ENCODE measurements around the gene ACTL8.
"Not testable (repeated sequence)": the region's sequence is repeated elsewhere in the genome, so short reads cannot be mapped to it uniquely, and the experiment has no call there.

ACTL8 gene

DNA sequence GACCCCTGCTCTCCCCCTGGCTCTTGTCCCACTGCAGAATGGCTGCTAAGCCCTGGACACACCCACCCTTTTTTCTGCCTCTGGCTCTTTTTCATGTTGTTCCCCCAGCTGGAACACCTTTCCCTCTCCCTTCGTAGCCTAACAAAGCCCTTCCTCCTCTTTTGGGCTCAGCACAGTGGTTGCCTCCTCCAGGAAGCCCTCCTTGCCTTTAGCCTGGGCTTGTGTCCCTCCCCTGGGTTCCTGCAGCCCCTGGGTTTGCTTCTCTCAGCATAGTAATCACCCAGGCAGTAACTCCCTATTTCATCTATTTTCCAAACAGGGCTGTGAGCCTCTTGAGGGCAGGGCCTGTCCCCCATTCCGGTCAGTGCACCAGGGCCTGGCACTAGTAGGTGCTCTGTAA lies 19.8 kb upstream of the ACTL8 start:
- no peak for DNase-seq (ENCODE audit: low read depth, low spot score)

DNA sequence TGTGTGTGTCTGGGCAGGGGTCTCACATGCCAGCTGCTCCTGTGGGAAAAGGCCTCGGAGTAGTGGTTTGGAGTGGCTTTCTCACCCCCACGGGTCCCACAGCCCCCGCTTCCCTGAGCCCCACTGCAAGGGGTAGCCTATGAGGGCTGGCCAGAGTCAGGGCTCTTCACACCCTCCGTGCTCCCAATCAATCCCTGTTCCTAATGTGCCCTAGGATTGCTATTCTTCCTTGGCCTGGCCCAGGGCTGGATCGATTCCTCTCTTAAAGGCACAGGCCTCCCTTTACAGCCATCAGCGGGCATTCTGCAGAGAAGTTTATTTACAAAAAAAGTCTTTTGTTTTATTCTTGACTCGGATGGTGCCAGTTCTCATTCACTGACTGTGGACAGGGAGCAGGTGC lies 19.3 kb upstream of the ACTL8 start:
- DNase-seq (ENCODE audit: low read depth, low spot score) = no peak

DNA sequence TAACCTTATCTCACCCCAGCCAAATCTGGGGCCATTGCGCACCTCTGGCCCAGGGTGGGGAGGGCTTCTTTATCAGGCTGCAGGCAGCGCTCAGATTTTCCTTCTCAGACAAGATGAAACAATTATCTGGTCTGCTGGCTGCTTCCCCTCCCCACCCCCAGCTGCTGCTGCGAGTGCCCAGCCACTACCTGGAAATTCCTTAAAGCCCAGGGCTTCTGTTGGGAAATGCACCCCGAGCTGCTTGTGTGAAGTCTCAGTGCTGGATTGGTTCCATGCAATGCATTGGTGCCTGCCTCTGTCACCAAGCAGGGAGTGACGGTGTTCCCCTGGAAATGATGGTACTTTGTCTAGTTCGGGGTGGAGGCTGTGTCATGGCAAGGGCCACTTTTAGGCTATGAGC lies 18.5 kb upstream of the ACTL8 start:
- no peak for DNase-seq (ENCODE audit: low read depth, low spot score)

DNA sequence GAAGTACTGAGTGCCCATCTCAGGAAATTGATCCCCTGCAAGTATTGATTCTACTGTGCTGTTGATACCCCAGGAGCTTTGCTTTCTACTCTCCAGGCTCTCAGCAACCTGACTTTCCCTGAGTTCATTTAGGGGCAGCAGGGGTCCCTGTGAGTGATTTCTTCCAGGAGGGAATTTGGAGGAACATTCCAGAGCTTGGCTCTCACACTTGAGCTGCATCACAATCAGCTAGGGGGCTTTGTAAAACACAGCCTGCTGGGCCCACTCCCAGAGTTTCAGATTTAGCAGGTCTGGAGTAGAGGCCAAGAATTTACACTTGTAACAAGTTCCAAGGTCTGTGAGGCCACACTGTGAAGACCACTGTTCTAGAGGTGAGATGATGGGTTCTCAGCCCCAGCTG lies 16.1 kb upstream of the ACTL8 start:
- DNase-seq (ENCODE audit: low read depth, low spot score) = no peak

DNA sequence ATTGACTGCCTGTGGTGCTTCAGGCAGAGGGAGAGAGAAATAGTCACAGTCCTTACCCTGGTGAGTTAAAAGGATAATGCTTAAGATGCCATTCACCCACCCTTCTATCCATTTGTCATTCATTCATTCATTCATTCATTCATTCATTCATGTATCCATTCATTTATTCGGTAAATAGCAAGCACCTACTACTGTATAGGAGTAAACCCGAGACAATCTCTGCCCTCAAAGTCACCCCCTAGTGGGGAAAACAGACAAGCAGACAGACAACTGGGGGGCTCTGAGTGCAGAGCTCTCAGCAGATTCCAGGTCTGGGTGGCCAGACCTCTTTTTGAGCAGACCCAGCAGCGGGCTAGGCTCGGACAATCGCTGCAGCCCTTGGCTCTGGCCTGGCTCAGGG lies 14.1 kb upstream of the ACTL8 start:
- no peak for DNase-seq (ENCODE audit: low read depth, low spot score)

DNA sequence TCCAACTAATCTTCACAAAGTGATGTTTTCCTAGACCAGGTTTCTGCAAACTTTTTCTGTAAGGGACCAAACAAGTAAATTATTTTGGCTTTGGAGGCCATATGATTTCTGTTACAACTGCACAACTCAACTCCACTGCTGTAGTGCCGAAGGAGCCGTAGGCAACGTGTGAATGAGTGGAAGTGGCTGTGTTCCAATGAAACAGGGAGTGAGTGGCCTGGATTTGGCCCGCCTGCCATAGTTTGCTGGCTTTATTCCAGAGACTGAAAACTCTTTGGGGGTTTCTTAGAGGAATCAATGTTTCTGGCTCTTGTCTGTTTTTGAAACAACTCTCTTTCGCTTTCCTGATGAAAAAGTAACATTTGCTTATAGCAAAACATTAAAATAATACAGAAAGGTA lies 12.6 kb upstream of the ACTL8 start:
- DNase-seq (ENCODE audit: low read depth, low spot score) = no peak

DNA sequence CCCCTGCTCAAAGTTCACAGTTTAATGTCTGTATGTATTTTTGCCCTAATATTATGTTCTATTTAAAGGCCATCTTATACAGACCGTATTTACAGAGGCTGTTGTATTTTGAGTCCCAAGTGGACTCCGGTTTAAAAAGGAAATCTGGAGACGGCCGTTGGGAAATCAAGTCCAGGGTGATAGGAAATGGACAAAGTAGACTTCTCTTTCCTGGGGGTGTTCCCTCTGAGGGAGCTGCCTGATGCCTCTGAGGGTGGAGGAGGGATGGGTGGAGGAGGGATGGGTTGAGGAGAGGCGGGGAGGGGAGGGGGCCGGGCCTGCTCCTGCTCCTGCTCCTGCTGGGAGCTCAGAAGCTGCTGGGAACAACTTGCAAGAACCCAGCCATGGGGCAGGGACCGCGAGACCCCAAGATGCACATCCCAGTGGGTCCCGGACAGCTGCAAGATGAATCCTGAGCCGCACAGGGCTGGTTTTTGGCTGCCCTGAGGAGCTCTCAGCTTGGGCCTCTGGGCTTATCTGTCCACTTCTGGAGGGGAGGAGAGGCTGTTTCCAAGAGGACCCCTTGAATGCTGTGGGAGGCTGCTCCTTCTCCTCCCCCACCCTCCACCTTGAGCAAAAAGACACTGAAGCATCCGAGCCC lies 12.0 kb upstream of the ACTL8 start:
- no peak for DNase-seq (ENCODE audit: low read depth, low spot score)

DNA sequence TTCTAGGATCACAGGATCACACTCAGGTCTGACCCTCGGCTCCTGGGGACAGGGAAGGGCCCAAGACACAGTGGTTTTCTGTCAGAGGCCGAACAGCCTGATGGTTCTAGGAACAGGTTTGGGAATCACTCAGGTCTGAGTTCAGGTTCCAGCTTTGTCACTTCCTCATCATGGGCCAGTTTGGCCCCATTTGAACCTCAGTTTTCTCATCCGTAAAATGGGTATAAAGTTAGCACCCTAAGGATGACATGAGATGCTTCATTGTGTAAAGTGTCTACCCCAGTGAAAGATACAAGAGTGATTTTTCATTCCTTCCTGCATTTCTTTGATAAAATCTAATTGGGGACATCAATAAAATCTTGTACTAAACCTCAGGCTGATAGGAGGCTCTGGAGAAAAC lies 11.2 kb upstream of the ACTL8 start:
- DNase-seq (ENCODE audit: low read depth, low spot score) = no peak

DNA sequence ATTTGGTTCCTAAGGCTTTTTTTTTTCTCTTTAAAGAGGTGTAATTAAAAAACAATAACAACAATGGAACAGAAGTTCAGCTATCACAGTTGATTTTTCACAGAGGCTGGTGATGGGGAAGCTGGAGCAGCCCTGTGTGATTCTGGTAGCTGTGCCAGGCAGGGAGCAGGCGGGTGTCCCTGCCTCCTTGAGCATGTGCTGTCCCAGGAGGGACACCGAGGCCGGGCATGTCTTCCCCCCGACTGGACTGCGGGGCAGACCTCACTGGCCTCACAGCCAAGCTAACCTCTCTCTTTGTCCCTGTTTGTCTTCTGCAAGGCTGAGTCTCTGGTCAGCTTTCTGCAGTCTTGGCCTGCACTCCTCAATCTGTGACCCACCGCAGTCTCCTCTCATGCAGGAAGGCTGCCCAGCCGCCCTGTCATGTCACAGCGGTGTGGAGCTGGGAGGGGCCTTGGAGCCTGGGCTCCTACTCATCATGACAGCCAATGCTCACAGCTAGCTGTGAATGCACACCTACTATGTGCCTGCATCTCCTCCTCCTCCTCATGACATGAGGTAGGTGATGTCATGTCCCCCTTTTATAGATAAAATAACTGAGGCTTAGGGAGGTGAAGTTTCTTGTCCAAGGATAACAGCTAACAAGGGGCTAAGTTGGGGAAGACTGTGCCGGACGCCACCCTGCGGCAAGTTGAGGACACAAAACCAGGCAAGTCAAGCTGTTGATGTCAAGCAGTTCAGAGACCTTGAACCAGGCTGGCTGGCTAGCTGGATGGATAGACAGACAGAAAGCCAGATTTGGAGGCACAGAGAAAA lies 10.3 kb upstream of the ACTL8 start:
- DNase-seq (ENCODE audit: low read depth, low spot score) = no peak

DNA sequence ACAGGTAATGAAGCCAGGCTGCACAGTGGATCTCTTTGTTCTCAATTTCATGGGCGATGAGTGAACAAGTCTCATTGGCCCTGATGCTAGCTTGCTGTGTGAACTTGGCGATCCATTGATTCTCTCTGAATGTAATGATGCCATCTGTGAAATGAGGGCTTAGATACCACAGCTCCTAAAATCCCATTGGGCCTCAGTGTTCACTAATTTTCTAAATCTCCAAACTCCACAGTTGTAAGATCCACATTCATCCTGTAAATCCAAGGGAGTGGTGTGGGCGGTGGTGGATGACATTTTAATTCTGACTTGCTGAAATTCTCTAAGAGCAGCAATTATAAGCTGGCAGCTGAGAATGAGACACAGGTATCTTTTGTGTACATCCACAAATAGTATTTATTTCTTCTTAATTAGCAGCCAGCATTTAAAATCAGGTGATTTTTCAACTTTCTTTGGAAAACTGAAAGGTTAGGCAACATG lies 9.6 kb upstream of the ACTL8 start:
- DNase-seq (ENCODE audit: low read depth, low spot score) = no peak

DNA sequence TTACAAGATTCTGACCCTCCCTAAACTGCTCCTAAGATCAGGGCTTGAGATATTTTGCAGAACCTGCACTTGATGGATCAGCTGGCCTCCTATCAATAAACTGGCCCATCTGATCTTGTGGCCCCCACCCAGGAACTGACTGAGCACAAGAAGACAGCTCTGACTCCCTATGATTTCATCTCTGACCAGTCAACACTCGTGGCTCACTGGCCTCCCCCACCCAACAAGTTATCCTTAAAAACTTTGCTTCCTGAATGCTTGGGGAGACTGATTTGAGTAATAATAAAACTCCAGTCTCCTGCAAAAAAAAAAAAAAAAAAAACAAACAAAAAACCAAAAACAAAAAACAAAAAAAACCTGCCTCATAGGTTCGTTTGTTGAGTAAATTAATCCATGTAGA lies 8.9 kb upstream of the ACTL8 start:
- not testable (repeated sequence) for DNase-seq (ENCODE audit: low read depth, low spot score)

DNA sequence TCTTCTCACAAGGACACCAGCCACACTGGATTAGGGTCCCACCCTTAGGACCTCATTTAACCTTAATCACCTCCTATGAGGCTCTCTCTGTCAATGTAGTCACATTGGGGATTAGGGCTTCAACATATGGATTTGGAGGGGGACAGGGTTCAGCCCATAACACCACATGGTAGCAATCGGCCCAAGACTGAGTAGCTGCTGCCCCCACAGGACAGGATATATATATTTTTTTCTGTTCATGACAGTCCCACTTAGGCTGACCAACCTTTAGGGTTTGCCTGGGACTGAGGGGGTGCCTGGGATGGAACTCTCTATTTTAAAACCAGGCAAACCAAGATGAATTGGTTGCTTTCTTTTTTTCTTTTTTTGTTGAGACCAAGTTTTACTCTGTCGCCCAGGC lies 8.2 kb upstream of the ACTL8 start:
- DNase-seq (ENCODE audit: low read depth, low spot score) = no peak

DNA sequence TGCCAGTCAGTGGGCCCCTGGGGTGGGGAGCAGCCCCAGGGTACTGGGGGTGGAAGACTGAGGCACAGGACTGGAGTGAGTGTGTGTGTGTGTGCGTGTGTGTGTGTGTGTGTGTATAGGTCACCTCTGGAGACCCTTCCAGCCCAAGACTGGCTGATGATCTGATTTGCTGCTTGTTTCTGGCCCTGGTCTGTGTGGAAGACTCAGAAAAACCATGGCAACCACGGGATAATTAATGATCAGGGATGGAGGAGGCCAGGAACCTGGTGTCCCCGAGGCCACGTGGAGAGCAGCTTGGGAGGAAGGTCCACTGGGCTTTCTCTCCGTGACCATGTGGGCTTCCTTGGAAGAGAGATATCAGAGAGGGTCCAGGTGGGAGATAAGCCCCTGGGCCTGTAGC lies 4.8 kb upstream of the ACTL8 start:
- no peak for DNase-seq (ENCODE audit: low read depth, low spot score)

DNA sequence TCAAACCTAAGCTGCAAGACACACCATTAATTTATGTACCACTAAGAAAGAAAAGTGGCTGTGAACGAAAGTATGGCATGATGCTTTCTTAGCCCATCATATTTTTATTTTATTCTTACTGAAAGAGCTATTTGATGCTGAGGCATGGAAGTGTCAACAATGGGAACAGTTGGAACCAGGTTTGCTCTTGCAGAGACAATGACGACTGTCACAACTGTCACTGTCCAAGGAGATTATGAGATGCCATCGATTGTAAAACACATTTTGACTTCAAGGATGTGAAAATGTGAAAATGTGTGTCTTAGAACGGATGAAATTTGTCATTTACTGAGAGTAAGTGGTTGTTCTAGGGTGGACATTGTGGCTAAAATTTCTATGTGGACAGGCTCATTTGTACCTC lies 2.8 kb upstream of the ACTL8 start:
- no peak for DNase-seq (ENCODE audit: low read depth, low spot score)

DNA sequence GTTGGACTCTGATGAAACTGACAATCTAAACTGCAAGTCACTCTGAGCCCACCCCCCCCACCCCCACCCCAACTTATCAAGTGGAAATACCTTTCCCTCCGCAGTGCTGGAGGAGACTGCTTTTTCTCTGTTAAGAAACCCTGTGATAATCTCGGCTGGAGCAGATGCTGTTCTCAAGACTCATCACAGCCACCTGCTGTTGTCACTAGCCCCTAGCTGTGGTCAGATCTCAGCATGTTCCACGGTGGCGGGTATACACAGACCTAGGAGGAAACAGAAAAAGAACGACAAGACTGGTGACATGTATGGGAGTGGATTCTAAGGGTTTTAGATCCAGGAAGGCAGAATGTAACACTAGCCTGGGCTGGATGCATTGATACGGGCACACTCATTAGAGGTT lies 2.3 kb downstream of the ACTL8 start:
- DNase-seq (ENCODE audit: low read depth, low spot score) = no peak

DNA sequence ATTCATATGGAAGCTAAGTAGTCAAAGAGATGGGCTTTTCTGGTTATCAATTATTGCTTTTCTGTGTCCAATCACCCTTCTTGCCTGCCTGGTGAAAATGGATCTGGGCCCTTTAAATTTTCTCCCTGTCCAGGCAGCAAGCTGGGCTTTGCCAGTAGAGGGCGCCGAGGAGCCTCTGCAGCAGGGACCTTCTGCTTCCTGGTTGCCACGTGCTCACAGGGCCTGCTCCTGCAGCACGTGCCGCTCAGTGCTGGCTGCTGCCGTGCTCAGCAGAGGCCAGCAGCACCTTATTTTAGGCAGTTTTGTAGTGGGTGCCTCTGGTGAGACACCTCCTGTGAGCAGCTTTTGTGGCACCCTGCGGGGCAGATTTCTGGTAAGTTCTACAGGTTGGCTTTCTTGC lies 4.0 kb downstream of the ACTL8 start:
- no peak for DNase-seq (ENCODE audit: low read depth, low spot score)

DNA sequence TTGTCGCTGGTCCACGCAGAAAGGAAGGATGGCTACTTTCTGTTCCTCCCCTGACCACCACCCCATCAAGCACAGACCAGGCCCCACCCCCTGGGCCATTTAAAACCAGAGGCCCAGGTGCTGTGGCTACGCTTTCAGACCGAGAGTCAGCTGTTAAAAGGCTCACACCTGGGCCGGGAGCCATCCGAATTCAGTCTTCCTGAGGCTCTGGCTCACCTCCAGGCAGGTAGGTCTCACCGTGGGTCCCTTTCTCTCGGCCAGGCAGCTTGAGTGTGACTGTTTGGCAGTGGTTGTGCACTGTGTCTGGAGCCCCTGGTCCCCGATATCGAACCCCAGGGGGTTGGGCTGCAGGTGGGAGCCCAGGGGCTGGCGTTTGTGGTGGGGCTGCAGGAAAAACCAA lies 7.2 kb downstream of the ACTL8 start:
- DNase-seq (ENCODE audit: low read depth, low spot score) = no peak

DNA sequence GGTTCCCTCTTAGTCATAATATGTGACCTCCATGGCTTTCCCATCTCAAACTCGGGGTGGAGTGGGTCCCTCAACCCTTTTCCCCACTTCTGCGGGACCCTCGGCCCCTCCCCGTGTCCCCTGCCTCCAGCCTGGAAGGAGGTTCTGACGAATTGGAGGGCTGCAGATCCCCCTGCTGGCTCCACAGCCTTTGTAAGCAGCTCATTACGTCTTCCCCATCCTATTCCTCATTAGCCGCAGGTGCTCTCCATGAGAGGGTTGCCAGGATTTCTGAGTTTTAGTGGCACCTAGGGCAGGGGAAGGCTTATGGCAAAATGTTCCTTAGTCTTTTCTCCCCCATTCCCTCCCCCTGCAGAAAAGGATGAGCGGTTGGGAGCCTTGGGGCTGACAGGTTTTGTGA lies 8.3 kb downstream of the ACTL8 start:
- no peak for DNase-seq (ENCODE audit: low read depth, low spot score)

DNA sequence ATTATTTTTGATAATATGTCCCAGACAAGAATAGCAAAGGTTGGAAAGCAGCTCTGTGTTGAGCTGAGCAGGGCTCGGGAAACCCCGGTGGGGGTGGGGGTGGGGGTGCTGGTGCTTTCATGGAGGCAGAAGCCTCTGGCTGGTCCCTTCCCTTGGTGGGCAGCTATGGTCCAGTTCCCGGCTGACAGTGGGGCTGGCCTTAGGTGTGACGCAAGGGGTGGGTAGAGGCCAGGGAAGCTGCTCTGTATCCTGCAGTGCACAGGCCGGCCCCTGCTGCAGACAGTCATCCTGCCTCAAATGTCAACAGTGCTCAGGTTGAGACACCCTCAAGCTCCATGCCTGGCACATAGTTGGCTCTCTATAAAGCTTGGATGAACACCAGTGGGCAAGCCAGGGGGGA lies 8.9 kb downstream of the ACTL8 start:
- DNase-seq (ENCODE audit: low read depth, low spot score) = no peak

DNA sequence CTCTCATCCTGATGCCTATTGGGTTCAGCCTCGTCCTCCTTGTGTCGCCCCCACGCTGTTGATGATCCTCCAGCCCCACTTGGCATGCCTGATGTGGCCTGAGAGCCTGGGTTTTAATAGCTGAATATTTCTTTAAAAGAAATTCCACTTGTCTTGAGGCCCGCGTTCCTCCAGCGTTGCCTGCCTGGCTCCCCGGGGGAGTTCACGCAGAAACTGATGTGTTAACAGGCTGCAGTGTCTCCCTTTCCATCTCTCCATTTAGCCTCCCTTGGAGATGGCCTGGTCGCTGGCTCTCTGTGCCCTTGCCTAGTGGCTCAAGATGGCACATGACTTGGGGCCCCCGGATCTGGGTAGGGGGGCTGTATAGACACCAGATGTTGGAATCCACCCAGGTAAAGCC lies 9.5 kb downstream of the ACTL8 start:
- DNase-seq (ENCODE audit: low read depth, low spot score) = no peak

DNA sequence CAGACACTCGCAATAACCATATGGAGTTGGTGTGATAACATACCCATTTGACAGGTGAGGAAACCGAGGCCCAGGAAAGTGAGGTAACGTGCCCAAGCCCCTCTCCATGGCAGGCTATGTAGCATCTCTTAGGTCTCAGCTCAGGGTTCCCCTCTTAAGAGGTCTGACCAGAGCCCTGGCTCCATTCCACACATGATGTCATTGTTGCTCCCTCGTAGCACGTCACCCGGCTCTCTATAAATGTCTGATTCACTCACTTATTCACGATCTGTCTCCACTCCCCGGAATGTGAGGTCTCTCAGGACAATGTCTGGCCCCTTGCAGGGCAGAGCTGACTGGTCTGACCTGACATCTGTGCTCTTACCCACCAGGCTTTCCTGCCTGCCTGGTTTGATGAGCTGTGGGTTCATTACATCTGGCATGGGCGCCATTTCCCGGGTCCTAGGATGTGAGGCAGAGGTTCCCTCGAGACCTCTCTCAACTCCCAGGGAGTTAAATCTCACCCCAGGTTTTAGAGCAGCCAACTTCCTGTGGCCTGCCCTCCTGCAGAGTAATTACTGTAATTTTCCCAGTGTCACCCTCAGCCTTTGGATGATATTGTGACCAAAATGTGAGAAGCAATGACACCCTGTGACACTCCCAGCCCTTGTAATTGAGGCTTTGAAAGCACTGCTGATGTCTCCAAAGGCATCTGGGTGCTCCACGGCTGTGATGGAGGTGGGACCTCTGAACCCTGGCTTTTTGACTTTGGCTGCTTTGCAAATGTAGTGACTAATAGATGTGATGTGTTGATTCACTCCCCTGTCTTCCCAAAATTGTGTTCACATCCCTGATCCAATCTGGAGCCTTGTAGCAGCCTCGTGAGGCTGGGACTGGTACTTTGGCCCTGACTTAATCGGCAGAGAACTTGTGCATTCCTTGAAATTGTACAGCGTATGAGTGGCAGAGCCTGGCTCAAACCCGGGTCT lies 10.6 kb downstream of the ACTL8 start:
- peak; percentile 54 for DNase-seq (ENCODE audit: low read depth, low spot score)

DNA sequence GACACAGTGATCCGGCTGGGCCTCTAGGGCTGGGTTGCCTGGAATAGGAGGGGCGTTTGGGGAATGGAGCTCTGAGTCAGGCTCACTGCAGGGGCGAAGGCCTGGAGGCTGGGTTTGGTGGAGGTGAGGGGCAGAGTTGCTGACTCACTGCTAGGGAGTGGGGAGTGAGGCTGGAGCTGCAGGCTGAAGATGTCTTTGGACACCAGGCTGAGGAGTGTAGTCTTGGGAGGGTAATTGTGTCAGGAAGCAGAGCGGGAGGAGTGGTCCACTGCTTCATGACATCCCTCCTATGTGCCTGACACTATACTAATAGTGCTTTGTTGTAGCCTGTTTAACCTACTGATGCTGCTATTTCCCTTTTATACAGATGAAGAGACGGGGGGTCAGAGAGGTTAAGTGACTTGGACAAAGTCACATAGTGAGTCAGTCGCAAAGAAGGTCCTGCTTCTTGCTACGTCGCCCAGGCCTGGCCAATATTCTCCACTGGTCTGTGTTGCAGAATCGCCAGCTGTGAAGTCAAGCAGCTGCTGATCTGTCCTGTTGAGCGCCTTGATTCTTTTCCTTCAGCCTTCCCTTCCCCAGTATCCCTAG lies 13.6 kb downstream of the ACTL8 start:
- peak; percentile 75 for DNase-seq (ENCODE audit: low read depth, low spot score)
